Measurements from ENCODE around the gene SHC2.

Gene SHC2

GRCh38 chr19:449916-450315 lies 10.9 kb downstream of the SHC2 start:
- FAIRE-seq (no peak), DNase-seq (ENCODE audit: insufficient read length, low spot score) (no peak)
- TF ChIP-seq PAX5 (IDR thresholded peaks at IDR 0.05; ENCODE audit: insufficient read depth, low read length, severe bottlenecking) (no peak), SPI1 (IDR thresholded peaks at IDR 0.05; ENCODE audit: low read depth, low read length) (no peak), TAF1 (IDR thresholded peaks at IDR 0.05; ENCODE audit: low read depth, low read length) (no peak), POLR2AphosphoS5 (IDR thresholded peaks at IDR 0.05; ENCODE audit: low read depth, low read length) (no peak)

GRCh38 chr19:447816-448560 lies 12.8 kb downstream of the SHC2 start:
- DNase-seq (ENCODE audit: insufficient read length, low spot score) (no peak), FAIRE-seq (no peak)
- TF ChIP-seq TAF1 (IDR thresholded peaks at IDR 0.05; ENCODE audit: low read depth, low read length): no peak
- no peak for TF ChIP-seq PAX5 (IDR thresholded peaks at IDR 0.05; ENCODE audit: insufficient read depth, low read length, severe bottlenecking)
- no peak for TF ChIP-seq POLR2A (IDR thresholded peaks at IDR 0.05; ENCODE audit: low read depth, low read length)
- no peak for TF ChIP-seq SPI1 (IDR thresholded peaks at IDR 0.05; ENCODE audit: low read depth, low read length)
- no peak for TF ChIP-seq POLR2AphosphoS5 (IDR thresholded peaks at IDR 0.05; ENCODE audit: low read depth, low read length)
- no peak for TF ChIP-seq POU2F2 (IDR thresholded peaks at IDR 0.05; ENCODE audit: low read depth, low read length)

- no peak for DNase-seq (ENCODE audit: insufficient read length, low spot score)
- no peak for FAIRE-seq
- TF ChIP-seq POLR2AphosphoS5 (IDR thresholded peaks at IDR 0.05; ENCODE audit: low read depth, low read length) (no peak), SPI1 (IDR thresholded peaks at IDR 0.05; ENCODE audit: low read depth, low read length) (no peak), TAF1 (IDR thresholded peaks at IDR 0.05; ENCODE audit: low read depth, low read length) (no peak), POU2F2 (IDR thresholded peaks at IDR 0.05; ENCODE audit: low read depth, low read length) (no peak), POLR2A (IDR thresholded peaks at IDR 0.05; ENCODE audit: low read depth, low read length) (no peak), PAX5 (IDR thresholded peaks at IDR 0.05; ENCODE audit: insufficient read depth, low read length, severe bottlenecking) (no peak)
Measured at GRCh38 chr19:447064-447426, 13.8 kb downstream of the SHC2 start.

GRCh38 chr19:444677-445210 lies 16.1 kb downstream of the SHC2 start:
- FAIRE-seq (no peak), DNase-seq (ENCODE audit: insufficient read length, low spot score) (no peak)
- no peak for TF ChIP-seq SPI1 (IDR thresholded peaks at IDR 0.05; ENCODE audit: low read depth, low read length)
- TF ChIP-seq PAX5 (IDR thresholded peaks at IDR 0.05; ENCODE audit: insufficient read depth, low read length, severe bottlenecking): no peak
- no peak for TF ChIP-seq POLR2AphosphoS5 (IDR thresholded peaks at IDR 0.05; ENCODE audit: low read depth, low read length)
- TF ChIP-seq POLR2A (IDR thresholded peaks at IDR 0.05; ENCODE audit: low read depth, low read length): no peak
- TF ChIP-seq POU2F2 (IDR thresholded peaks at IDR 0.05; ENCODE audit: low read depth, low read length): no peak

GRCh38 chr19:443005-443404 lies 17.8 kb downstream of the SHC2 start:
- DNase-seq (ENCODE audit: insufficient read length, low spot score) (no peak), FAIRE-seq (no peak)
- TF ChIP-seq PAX5 (IDR thresholded peaks at IDR 0.05; ENCODE audit: insufficient read depth, low read length, severe bottlenecking): no peak
- no peak for TF ChIP-seq POU2F2 (IDR thresholded peaks at IDR 0.05; ENCODE audit: low read depth, low read length)
- TF ChIP-seq SPI1 (IDR thresholded peaks at IDR 0.05; ENCODE audit: low read depth, low read length): no peak
- TF ChIP-seq POLR2AphosphoS5 (IDR thresholded peaks at IDR 0.05; ENCODE audit: low read depth, low read length): no peak
- TF ChIP-seq POLR2A (IDR thresholded peaks at IDR 0.05; ENCODE audit: low read depth, low read length): no peak
- no peak for TF ChIP-seq TAF1 (IDR thresholded peaks at IDR 0.05; ENCODE audit: low read depth, low read length)

GRCh38 chr19:442085-442484 lies 18.7 kb downstream of the SHC2 start:
- TF ChIP-seq TAF1 (IDR thresholded peaks at IDR 0.05; ENCODE audit: low read depth, low read length): no peak
- no peak for TF ChIP-seq SPI1 (IDR thresholded peaks at IDR 0.05; ENCODE audit: low read depth, low read length)
- no peak for TF ChIP-seq POU2F2 (IDR thresholded peaks at IDR 0.05; ENCODE audit: low read depth, low read length)
- TF ChIP-seq POLR2AphosphoS5 (IDR thresholded peaks at IDR 0.05; ENCODE audit: low read depth, low read length): no peak
- no peak for TF ChIP-seq PAX5 (IDR thresholded peaks at IDR 0.05; ENCODE audit: insufficient read depth, low read length, severe bottlenecking)
- no peak for TF ChIP-seq POLR2A (IDR thresholded peaks at IDR 0.05; ENCODE audit: low read depth, low read length)
- no peak for FAIRE-seq
- no peak for DNase-seq (ENCODE audit: insufficient read length, low spot score)

- TF ChIP-seq TAF1 (IDR thresholded peaks at IDR 0.05; ENCODE audit: low read depth, low read length) (no peak), POU2F2 (IDR thresholded peaks at IDR 0.05; ENCODE audit: low read depth, low read length) (no peak), POLR2A (IDR thresholded peaks at IDR 0.05; ENCODE audit: low read depth, low read length) (no peak), PAX5 (IDR thresholded peaks at IDR 0.05; ENCODE audit: insufficient read depth, low read length, severe bottlenecking) (no peak), SPI1 (IDR thresholded peaks at IDR 0.05; ENCODE audit: low read depth, low read length) (no peak), POLR2AphosphoS5 (IDR thresholded peaks at IDR 0.05; ENCODE audit: low read depth, low read length) (no peak)
- DNase-seq (ENCODE audit: insufficient read length, low spot score) (no peak), FAIRE-seq (no peak)
Measured at GRCh38 chr19:441213-441836, 19.5 kb downstream of the SHC2 start.

GRCh38 chr19:440391-441212 lies 20.2 kb downstream of the SHC2 start:
- no peak for DNase-seq (ENCODE audit: insufficient read length, low spot score)
- TF ChIP-seq TAF1 (IDR thresholded peaks at IDR 0.05; ENCODE audit: low read depth, low read length) (no peak), POLR2A (IDR thresholded peaks at IDR 0.05; ENCODE audit: low read depth, low read length) (no peak), SPI1 (IDR thresholded peaks at IDR 0.05; ENCODE audit: low read depth, low read length) (no peak), PAX5 (IDR thresholded peaks at IDR 0.05; ENCODE audit: insufficient read depth, low read length, severe bottlenecking) (no peak), POU2F2 (IDR thresholded peaks at IDR 0.05; ENCODE audit: low read depth, low read length) (no peak), POLR2AphosphoS5 (IDR thresholded peaks at IDR 0.05; ENCODE audit: low read depth, low read length) (no peak)
- FAIRE-seq: no peak

Measured in GM12891 (cell line).